GM12892 (cell line): ENCODE measurements around the gene NDEL1.

Experiments used
- POLR2A ChIP-seq: IDR thresholded peaks from 2 replicates; pipeline ENCODE4 v1.6.1; 2011; ENCODE audit warnings: low read depth, low read length, control low read depth
- POLR2AphosphoS5 ChIP-seq: IDR thresholded peaks from 2 replicates; pipeline ENCODE4 v1.6.1; 2011; ENCODE audit warnings: low read depth, low read length, control low read depth

DNA sequence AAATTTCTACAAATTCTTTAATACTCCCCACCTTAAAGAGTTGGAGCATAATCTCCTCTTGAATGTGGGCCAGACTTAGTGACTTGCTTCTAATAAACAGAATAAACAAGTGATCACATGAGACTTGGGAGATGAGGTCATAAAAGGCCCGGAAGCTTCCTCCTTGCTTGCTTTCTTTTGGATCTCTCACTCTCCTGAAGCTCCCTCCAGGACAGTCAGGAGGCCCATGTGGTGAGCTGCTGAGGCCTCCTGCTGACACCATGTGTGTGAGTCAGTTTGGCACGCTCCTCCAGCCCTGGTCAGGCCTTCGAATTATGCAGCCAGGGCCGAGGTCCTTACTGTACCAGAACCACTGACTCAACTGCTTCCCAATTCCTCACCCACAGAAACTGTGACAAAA lies 53.2 kb downstream of the NDEL1 start:
- TF ChIP-seq POLR2AphosphoS5 = no peak
- TF ChIP-seq POLR2A = no peak
